ENCODE results near the gene AICDA.

AICDA gene

GRCh38 chr12:8612629-8613028, at the start of gene AICDA:
TSS of gene AICDA (minus strand) at chr12:8612859. CDS start at chr12:8612767, 92 bp downstream.
- H3K4me3 ChIP-seq (ENCODE audit: low read depth, low read length) = no peak within 1 kb of the TSS

GRCh38 chr12:8661751-8662150, 49.1 kb upstream of the AICDA start:
- TF ChIP-seq CTCF (IDR thresholded peaks at IDR 0.05; ENCODE audit: low read depth, low read length) = no peak
- no peak overlapping the region for H3K4me3 ChIP-seq (ENCODE audit: low read depth, low read length)

More at GRCh38 chr12:8612629-8613028, at the start of gene AICDA:
- no peak for TF ChIP-seq CTCF (IDR thresholded peaks at IDR 0.05; ENCODE audit: low read depth, low read length)

GRCh38 chr12:8661016-8661415, 48.4 kb upstream of the AICDA start:
- no peak for TF ChIP-seq CTCF (IDR thresholded peaks at IDR 0.05; ENCODE audit: low read depth, low read length)
- no peak overlapping the region for H3K4me3 ChIP-seq (ENCODE audit: low read depth, low read length)

- H3K4me3 ChIP-seq (ENCODE audit: low read depth, low read length) = no peak overlapping the region
- no peak for TF ChIP-seq CTCF (IDR thresholded peaks at IDR 0.05; ENCODE audit: low read depth, low read length)
These were observed 45.7 kb upstream of the AICDA start for GRCh38 chr12:8658346-8658745.

GRCh38 chr12:8655421-8655820, 42.8 kb upstream of the AICDA start:
- no peak overlapping the region for H3K4me3 ChIP-seq (ENCODE audit: low read depth, low read length)
- TF ChIP-seq CTCF (IDR thresholded peaks at IDR 0.05; ENCODE audit: low read depth, low read length) = no peak

GRCh38 chr12:8648576-8649205, 36.0 kb upstream of the AICDA start:
- no peak overlapping the region for H3K4me3 ChIP-seq (ENCODE audit: low read depth, low read length)
- TF ChIP-seq CTCF (IDR thresholded peaks at IDR 0.05; ENCODE audit: low read depth, low read length) = no peak

GRCh38 chr12:8647968-8648367, 35.3 kb upstream of the AICDA start:
- TF ChIP-seq CTCF (IDR thresholded peaks at IDR 0.05; ENCODE audit: low read depth, low read length) = no peak

More at GRCh38 chr12:8647968-8648367, 35.3 kb upstream of the AICDA start:
- H3K4me3 ChIP-seq (ENCODE audit: low read depth, low read length) = no peak overlapping the region

All from WI38 (cell line).